ENCODE data around the gene KLHDC8B.

Gene KLHDC8B

GRCh38 chr3:49171119-49171774 lies at the start of gene KLHDC8B:
Gene KLHDC8B (plus strand): TSS chr3:49171598. CDS start chr3:49172770, 1,172 bp downstream.
- peak; percentile 79 for DNase-seq (ENCODE audit: low spot score)

GRCh38 chr3:49122022-49122421 lies 49.4 kb upstream of the KLHDC8B start:
- no peak for DNase-seq (ENCODE audit: low spot score)

- DNase-seq (ENCODE audit: low spot score) = no peak
Measured at GRCh38 chr3:49122451-49122850, 48.9 kb upstream of the KLHDC8B start.

GRCh38 chr3:49122886-49123545 lies 48.4 kb upstream of the KLHDC8B start:
- no peak for DNase-seq (ENCODE audit: low spot score)

- DNase-seq (ENCODE audit: low spot score) = no peak
Measured at GRCh38 chr3:49123687-49124086, 47.7 kb upstream of the KLHDC8B start.

GRCh38 chr3:49124203-49124602 lies 47.2 kb upstream of the KLHDC8B start:
- DNase-seq (ENCODE audit: low spot score) = no peak

GRCh38 chr3:49124991-49125670 lies 46.3 kb upstream of the KLHDC8B start:
- no peak for DNase-seq (ENCODE audit: low spot score)

- DNase-seq (ENCODE audit: low spot score) = no peak
Measured at GRCh38 chr3:49131040-49131439, 40.4 kb upstream of the KLHDC8B start.

- no peak for DNase-seq (ENCODE audit: low spot score)
Measured at GRCh38 chr3:49131576-49131975, 39.8 kb upstream of the KLHDC8B start.

GRCh38 chr3:49132073-49132436 lies 39.3 kb upstream of the KLHDC8B start:
- DNase-seq (ENCODE audit: low spot score) = peak; percentile 9

- peak; percentile 80 for DNase-seq (ENCODE audit: low spot score)
Measured at GRCh38 chr3:49132437-49133225, 38.8 kb upstream of the KLHDC8B start, which contains the start of gene LAMB2. Gene LAMB2 (minus strand): TSS chr3:49133050. CDS start chr3:49132867, 183 bp downstream.

GRCh38 chr3:49133226-49133951 lies 38.0 kb upstream of the KLHDC8B start:
- peak; percentile 91 for DNase-seq (ENCODE audit: low spot score)

GRCh38 chr3:49134471-49135265 lies 36.7 kb upstream of the KLHDC8B start:
- no peak for DNase-seq (ENCODE audit: low spot score)

GRCh38 chr3:49135499-49135898 lies 35.9 kb upstream of the KLHDC8B start:
- no peak for DNase-seq (ENCODE audit: low spot score)

GRCh38 chr3:49140080-49140479 lies 31.3 kb upstream of the KLHDC8B start:
- DNase-seq (ENCODE audit: low spot score) = no peak

GRCh38 chr3:49148159-49148558 lies 23.2 kb upstream of the KLHDC8B start:
- DNase-seq (ENCODE audit: low spot score) = no peak

- DNase-seq (ENCODE audit: low spot score) = no peak
Measured at GRCh38 chr3:49151610-49152009, 19.8 kb upstream of the KLHDC8B start.

- no peak for DNase-seq (ENCODE audit: low spot score)
Measured at GRCh38 chr3:49153349-49153912, 18.0 kb upstream of the KLHDC8B start.

GRCh38 chr3:49157289-49157688 lies 14.1 kb upstream of the KLHDC8B start:
- peak; percentile 33 for DNase-seq (ENCODE audit: low spot score)

- DNase-seq (ENCODE audit: low spot score) = peak; percentile 22
Measured at GRCh38 chr3:49158103-49158709, 13.2 kb upstream of the KLHDC8B start.

Measured in kidney tubule cell (primary cell).